PC-9 (cell line): ENCODE results near the gene EEF1A1. TPM values are rescaled to one million over a fixed set of nuclear protein-coding genes. Genes with fewer than 3 reads are reported as not detected.

Experiments
- BruUV-seq: library from RNA; stranded (reverse); fragments of 400-500 nt; replicated peaks from 2 replicates; lab custom pipeline; 2021; lab: Mats Ljungman, UMichigan
- CTCF ChIA-PET: fragments of 300-600 bp; sonication (Branson Sonifier 250); formaldehyde crosslinking; loops from one replicate; lab custom pipeline; 2022; ENCODE audit warnings: antibody characterized with exemption; lab: Charles Lee
- POLR2A ChIA-PET: fragments of 300-600 bp; sonication (Branson Sonifier 250); formaldehyde crosslinking; loops from one replicate; lab custom pipeline; 2022; ENCODE audit warnings: antibody characterized with exemption; ENCODE audit not compliant: unreplicated experiment; lab: Charles Lee
- DNase-seq, 2 experiments: peaks; one replicate each; pipeline versions ENCODE4 v3.0.0 to v3.0.0-alpha.2; 2015 to 2022; ENCODE audit warnings: mixed read lengths in 1 of 2
- H2AFZ ChIP-seq: fragments of 200-600 bp; sonication (generic); 2 replicates; pipeline ENCODE4 v1.8.1; 2017; ENCODE audit warnings: antibody characterized with exemption
- H3F3A ChIP-seq: fragments of 200-600 bp; sonication (generic); 2 replicates; pipeline ENCODE4 v1.8.1; 2017; ENCODE audit warnings: antibody characterized with exemption, mild to moderate bottlenecking, low read depth; ENCODE audit not compliant: insufficient read depth
- H3K27ac ChIP-seq: fragments of 200-600 bp; sonication (generic); 2 replicates; pipeline ENCODE4 v1.6.1; 2016; ENCODE audit warnings: mixed run types
- H3K27me3 ChIP-seq: fragments of 200-600 bp; sonication (generic); 2 replicates; pipeline ENCODE4 v1.6.1; 2016; ENCODE audit warnings: low read depth, mixed run types; ENCODE audit not compliant: insufficient read depth
- H3K36me3 ChIP-seq: fragments of 200-600 bp; sonication (generic); 2 replicates; pipeline ENCODE4 v1.6.1; 2016; ENCODE audit warnings: low read depth, mixed run types
- H3K4me1 ChIP-seq: fragments of 200-600 bp; sonication (generic); replicated peaks from 2 replicates; pipeline ENCODE4 v1.6.1; 2016; ENCODE audit warnings: mixed run types; ENCODE audit not compliant: insufficient read depth
- H3K4me2 ChIP-seq: fragments of 200-600 bp; sonication (generic); 2 replicates; pipeline ENCODE4 v1.6.1; 2017; ENCODE audit warnings: mixed run types
- H3K4me3 ChIP-seq: fragments of 200-600 bp; sonication (generic); 2 replicates; pipeline ENCODE4 v1.6.1; 2016; ENCODE audit warnings: mixed run types
- H3K79me2 ChIP-seq: fragments of 200-600 bp; sonication (generic); 2 replicates; pipeline ENCODE4 v1.6.1; 2017; ENCODE audit warnings: low read depth, mixed run types
- H3K9me2 ChIP-seq: fragments of 200-600 bp; sonication (generic); 2 replicates; pipeline ENCODE4 v1.8.1; 2017; ENCODE audit warnings: mild to moderate bottlenecking; ENCODE audit not compliant: insufficient read depth
- H3K9me3 ChIP-seq: fragments of 200-600 bp; sonication (generic); 2 replicates; pipeline ENCODE4 v1.8.1; 2016; ENCODE audit warnings: low read depth; ENCODE audit not compliant: insufficient read depth
- H4K20me1 ChIP-seq: fragments of 200-600 bp; sonication (generic); 2 replicates; pipeline ENCODE4 v1.8.1; 2017; ENCODE audit not compliant: insufficient read depth
- CTCF ChIP-seq: fragments of 200-600 bp; sonication (generic); conservative IDR thresholded peaks from 2 replicates; pipeline ENCODE4 v1.6.1; 2017; ENCODE audit warnings: mixed run types, antibody characterized with exemption, mild to moderate bottlenecking, moderate library complexity
- EZH2 ChIP-seq: fragments of 200-600 bp; sonication (generic); IDR thresholded peaks from 2 replicates; pipeline ENCODE4 v1.8.0; 2017; ENCODE audit warnings: antibody characterized with exemption, low read depth
- intact Hi-C: fragments of 100-400 bp; cut with micrococcal nuclease; formaldehyde crosslinking; loops from one replicate; pipeline ENCODE4 v1.10.0; 2022; ENCODE audit not compliant: unreplicated experiment
- total RNA-seq: library from RNA; stranded (reverse); gene quantifications from 2 replicates; pipeline ENCODE4 v1.2.3, GENCODE V29; 2021

EEF1A1 gene
- total RNA-seq, 1 experiment from 2014 or later, result 10,581 TPM

GRCh38 chr6:73565767-73566485, 45.1 kb upstream of the EEF1A1 start:
- H4K20me1 ChIP-seq, result no peaks in the 10 kb centered on the region
- no peaks in the 10 kb centered on the region for H3K36me3 ChIP-seq
- intact Hi-C loops, result loop anchor here (1.0 kb wide), 1 partner anchor 14 kb away; no protein-coding TSS in a partner anchor
- no peak overlapping the region for H3K4me3 ChIP-seq
- H3K9me2 ChIP-seq, result no peaks in the 10 kb centered on the region
- H3K27me3 ChIP-seq, result no peaks in the 10 kb centered on the region
- TF ChIP-seq CTCF, result no peak
- TF ChIP-seq EZH2, result no peak
- peaks cover 22% of the 10 kb centered on the region for H3K4me1 ChIP-seq
- H3K9me3 ChIP-seq, result no peaks in the 10 kb centered on the region
- BruUV-seq, result TSS peak; percentile 35
- ChIA-PET CTCF (interaction anchor here (0.6 to 1.3 kb wide), 3 partner anchors 16 to 23 kb away, joined by 3 to 11 read pairs (median 3); no protein-coding TSS in a partner anchor), POLR2A (interaction anchor here (0.5 to 1.2 kb wide), 8 partner anchors 15 to 177 kb away, joined by 3 to 24 read pairs (median 7); partner anchors contain the start of gene EEF1A1)
- no peak overlapping the region for H2AFZ ChIP-seq
- no peaks in the 10 kb centered on the region for H3K79me2 ChIP-seq
- DNase-seq, result peak; percentile 48 to 60
- no peak overlapping the region for H3K27ac ChIP-seq
- H3K4me2 ChIP-seq, result no peak overlapping the region
- H3F3A ChIP-seq, result peaks cover 8% of the 10 kb centered on the region; the same call in 1 of the 2 replicates

GRCh38 chr6:73564578-73565345, 43.9 kb upstream of the EEF1A1 start:
- no peaks in the 10 kb centered on the region for H3K36me3 ChIP-seq
- no peak overlapping the region for H3K4me3 ChIP-seq
- H3K27ac ChIP-seq, result no peak overlapping the region
- no peak for TF ChIP-seq CTCF
- no peak for TF ChIP-seq EZH2
- no peaks in the 10 kb centered on the region for H3K9me2 ChIP-seq
- no peak overlapping the region for H2AFZ ChIP-seq
- peaks cover 8% of the 10 kb centered on the region; the same call in 1 of the 2 replicates for H3F3A ChIP-seq
- BruUV-seq, result no TSS peak
- H3K4me2 ChIP-seq, result no peak overlapping the region
- CTCF ChIA-PET, result no interaction called here
- H3K4me1 ChIP-seq, result peaks cover 22% of the 10 kb centered on the region
- no peak for DNase-seq
- H3K9me3 ChIP-seq, result no peaks in the 10 kb centered on the region
- H4K20me1 ChIP-seq, result no peaks in the 10 kb centered on the region
- intact Hi-C loops, result no loop called here
- H3K27me3 ChIP-seq, result no peaks in the 10 kb centered on the region
- no peaks in the 10 kb centered on the region for H3K79me2 ChIP-seq
- POLR2A ChIA-PET, result no interaction called here

- H3K9me2 ChIP-seq, result no peaks in the 10 kb centered on the region
- intact Hi-C loops, result no loop called here
- no peaks in the 10 kb centered on the region for H3K9me3 ChIP-seq
- ChIA-PET POLR2A (no interaction called here), CTCF (no interaction called here)
- BruUV-seq, result no TSS peak
- no peaks in the 10 kb centered on the region for H4K20me1 ChIP-seq
- H3K4me3 ChIP-seq, result no peak overlapping the region
- no peak for TF ChIP-seq CTCF
- H3K27me3 ChIP-seq, result no peaks in the 10 kb centered on the region
- no peak overlapping the region for H3K27ac ChIP-seq
- peaks cover 8% of the 10 kb centered on the region; the same call in 1 of the 2 replicates for H3F3A ChIP-seq
- no peak overlapping the region for H3K4me2 ChIP-seq
- no peaks in the 10 kb centered on the region for H3K79me2 ChIP-seq
- peaks cover 21% of the 10 kb centered on the region for H3K4me1 ChIP-seq
- no peaks in the 10 kb centered on the region for H3K36me3 ChIP-seq
- no peak overlapping the region for H2AFZ ChIP-seq
- DNase-seq, result no peak
Observed at GRCh38 chr6:73562558-73562957, 41.7 kb upstream of the EEF1A1 start.
